GM19193 (cell line): ENCODE data around the gene GPHA2.

ENCODE experiments used
- POLR2A ChIP-seq: IDR thresholded peaks from 4 replicates; pipeline ENCODE4 v1.6.1; 2011; ENCODE audit not compliant: insufficient read depth, insufficient read length; ENCODE audit errors: extremely low read depth

Gene GPHA2

DNA sequence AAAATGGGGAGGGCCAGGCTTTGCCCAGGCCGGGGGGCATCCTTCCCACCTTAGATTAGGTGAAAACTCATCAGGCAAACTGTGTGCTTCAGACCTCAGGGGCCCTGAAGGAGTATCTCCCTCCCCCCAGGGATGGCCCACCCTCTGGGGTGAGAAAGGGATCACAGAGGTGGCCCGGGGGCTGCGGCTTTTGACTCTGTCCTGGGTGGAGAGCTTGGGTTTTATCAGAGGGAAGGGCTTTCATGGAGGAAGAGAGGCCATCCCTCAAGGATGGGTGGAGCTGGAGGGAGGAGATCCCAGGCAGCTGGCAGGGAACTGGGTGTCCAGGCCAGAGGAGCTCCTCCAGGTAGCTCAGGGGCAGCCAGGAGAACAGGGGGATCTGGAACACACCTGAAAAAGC lies 14.3 kb downstream of the GPHA2 start:
- TF ChIP-seq POLR2A, result no peak

- TF ChIP-seq POLR2A, result no peak
Measured at GRCh38 chr11:64920124-64920523, 15.6 kb downstream of the GPHA2 start.

DNA sequence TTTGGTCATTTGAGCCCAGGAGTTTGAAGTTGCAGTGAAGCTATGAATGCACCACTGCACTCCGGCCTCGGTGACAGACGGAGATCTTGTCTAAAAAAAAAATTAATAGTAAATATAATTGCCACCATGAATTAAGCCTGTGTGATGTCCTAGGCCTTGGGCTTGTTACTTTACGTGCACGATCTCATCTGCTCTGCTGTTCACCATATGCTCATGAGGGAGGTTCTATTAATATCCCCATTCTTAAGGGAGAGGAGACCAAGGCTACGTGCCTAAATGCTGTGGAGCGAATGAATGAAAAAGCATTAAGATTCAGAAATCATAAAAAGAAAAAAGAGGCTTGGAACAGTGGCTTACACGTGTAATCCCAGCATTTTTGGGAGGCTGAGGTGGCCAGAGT lies 16.1 kb downstream of the GPHA2 start:
- no peak for TF ChIP-seq POLR2A

DNA sequence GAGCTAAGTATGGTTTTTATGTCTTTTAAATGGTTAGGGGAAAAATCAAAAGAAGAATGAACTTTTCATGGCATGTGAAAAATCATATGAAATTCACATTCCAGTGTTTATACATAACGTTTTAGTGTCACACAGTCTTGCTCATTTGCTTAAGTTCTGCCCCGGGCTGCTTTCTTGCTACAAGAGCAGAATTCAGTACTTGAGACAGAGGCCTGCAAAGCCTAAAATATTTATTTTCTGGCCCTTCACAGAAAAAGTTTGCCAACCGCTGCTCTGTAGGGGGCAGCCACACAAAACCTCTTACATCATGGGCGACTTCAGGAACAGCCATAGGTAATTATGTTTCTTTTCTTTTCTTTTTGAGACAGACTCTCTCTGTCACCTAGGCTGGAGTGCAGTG lies 17.7 kb downstream of the GPHA2 start:
- TF ChIP-seq POLR2A, result no peak

DNA sequence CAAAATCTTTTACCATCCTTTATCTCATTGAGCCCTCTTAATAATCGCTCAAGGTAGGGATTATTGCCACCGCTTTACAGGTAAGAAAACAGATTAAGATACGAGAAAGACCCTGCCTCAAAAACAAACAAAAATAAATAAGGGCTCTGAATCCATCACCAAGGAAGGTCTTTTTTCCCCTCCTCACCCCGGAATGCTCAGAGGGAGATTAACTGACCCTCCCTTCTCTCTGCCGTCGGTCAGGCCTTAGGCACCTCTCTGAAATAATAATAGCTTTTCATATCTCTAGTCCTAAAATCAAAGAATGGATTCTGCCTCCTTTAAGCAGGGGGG lies 18.1 kb downstream of the GPHA2 start:
- TF ChIP-seq POLR2A, result no peak

GRCh38 chr11:64916775-64917662 lies 18.7 kb downstream of the GPHA2 start, which contains the start of gene ATG2A:
ATG2A (minus strand) TSS chr11:64917209; CDS start chr11:64917135, 74 bp downstream.
- TF ChIP-seq POLR2A, result peak; percentile 75

GRCh38 chr11:64916040-64916774 lies 19.5 kb downstream of the GPHA2 start:
- peak; percentile 33 for TF ChIP-seq POLR2A

DNA sequence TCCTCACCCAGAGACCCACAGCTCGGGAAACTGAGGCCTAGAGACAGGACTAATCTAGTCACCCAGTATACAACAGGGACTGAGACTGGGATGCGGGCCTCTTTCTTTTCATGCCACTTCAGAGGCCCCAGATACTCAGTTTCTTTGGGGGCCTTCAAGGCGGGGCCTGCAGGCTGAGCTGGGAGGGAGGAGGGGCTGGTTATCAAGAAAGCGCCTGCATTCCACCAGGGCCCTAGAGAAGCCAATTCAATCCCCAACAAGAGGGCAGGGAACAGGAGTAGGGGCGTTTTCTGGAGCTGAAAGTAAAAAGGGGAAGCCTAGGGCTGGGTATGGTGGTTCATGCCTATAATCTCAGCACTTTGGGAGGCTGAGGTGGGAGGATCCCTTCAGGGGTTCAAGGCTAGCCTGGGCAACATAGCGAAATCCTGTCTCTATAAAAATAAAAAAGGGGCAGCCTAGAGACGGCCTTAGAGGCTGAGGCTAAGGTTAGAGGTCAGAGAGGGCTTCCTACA lies 20.3 kb downstream of the GPHA2 start:
- no peak for TF ChIP-seq POLR2A

DNA sequence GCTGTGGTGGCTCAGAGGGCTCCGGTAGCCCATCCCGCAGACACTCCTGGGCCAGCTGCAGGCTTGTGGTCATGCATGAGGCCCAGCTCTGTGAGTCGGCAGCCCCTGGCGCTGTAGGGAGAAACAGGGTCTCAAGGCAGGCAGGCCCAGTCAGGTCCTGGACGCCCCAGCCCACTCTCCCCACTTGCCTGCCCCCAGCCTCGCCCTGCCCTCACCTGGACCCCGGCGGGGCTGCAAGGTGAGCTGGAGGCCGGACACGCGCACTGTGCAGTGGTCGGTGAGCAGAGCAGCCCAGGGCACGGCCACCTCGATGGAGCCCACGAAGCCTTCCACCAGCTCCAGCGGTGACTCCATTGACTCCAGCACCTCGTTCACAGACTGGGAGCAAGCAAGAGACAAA lies 21.6 kb downstream of the GPHA2 start:
- no peak for TF ChIP-seq POLR2A

DNA sequence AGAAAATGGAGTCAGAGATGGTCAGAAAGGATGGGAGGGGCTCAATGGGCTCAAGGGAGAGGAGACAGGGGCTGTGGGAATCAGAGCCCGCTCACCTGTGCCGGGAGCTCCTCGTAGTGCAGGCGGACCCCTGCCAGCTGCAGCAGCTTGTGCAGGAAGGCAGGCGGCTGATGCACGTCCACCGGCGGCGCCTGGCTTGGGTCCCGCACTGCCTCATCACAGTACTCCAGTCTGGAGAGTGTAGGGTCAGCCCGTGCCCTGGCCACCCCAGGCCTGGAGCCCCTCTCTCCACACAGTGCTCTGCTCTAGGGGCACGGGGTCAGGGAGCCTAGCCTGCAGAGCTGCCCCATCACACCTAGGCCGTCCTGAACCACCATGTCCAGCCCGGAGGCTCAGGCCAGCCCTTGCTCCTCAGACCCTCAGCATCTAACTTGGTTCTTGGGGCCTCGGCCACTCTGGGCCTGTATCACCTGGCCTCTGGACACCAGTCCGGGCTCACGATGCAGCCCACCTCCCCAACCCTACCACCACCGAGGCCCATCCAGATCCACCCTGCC lies 22.4 kb downstream of the GPHA2 start:
- no peak for TF ChIP-seq POLR2A

GRCh38 chr11:64911689-64912088 lies 24.0 kb downstream of the GPHA2 start:
- no peak for TF ChIP-seq POLR2A

DNA sequence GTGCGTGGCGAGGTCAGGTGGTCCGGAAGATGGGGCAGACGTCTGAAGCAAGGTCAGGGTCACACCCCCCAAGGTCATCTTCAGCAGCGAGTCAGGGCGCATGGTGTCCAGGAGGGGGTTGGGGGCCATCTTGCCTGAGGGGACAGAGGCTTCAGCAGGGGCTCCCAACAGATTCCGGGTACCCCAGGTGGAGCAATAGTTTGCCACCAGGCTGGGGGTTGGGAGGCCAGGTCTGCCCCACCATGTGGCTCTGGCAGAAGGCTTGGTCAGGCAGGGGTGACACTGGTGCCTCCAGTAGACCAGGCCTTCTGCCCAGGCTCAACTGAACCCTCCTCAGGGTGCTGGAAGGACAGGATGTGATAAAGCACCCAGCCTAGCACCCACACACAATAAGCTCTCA lies 24.6 kb downstream of the GPHA2 start:
- TF ChIP-seq POLR2A, result no peak

GRCh38 chr11:64910451-64911093 lies 25.1 kb downstream of the GPHA2 start:
- no peak for TF ChIP-seq POLR2A

DNA sequence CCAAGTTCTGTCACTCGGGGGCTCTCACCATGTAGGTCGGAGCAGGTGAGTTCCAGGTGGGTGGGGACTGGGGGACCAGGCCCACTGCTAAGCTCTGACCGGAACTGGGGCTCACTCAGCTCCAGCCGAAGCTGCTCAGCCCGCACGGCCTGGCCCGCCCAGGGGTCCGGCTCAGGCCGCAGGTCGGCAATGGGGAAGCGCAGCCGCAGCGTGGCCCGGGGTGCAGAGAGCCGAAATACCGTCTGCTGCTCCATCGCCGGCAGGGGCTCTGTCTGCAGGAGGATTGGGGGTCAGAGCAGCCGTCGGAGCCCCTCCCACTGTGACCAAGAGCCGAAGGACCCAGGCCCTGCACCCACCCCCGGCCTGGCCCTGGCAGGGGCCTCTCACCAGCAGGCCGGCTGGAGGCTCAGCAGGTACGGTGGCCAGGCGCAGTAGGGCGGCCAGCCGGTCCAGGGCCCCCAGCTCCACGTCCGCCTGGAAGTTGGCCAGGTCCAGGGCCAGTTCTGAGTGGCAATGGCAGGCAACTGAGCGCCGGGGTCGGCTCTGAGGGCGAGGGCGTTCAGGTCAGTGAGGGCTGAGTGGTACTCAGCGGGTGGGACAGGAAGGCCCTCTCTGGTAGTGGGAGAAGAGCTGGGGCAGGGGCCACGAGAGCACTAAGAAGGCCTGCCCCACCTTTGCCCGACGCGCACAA lies 25.9 kb downstream of the GPHA2 start:
- no peak for TF ChIP-seq POLR2A
